B cell (primary cell): ENCODE measurements around the gene KCTD14. TPM values are rescaled to one million over a fixed set of nuclear protein-coding genes. Genes with fewer than 3 reads are reported as not detected.
A peak's percentile ranks its signal among the peaks of the same experiment; 100 is the strongest.

Source experiments
- ATAC-seq: fragments of 200-7000 bp; cut with Tn5 transposase; one replicate; pipeline ENCODE4 v1.10.0; 2021; ENCODE audit warnings: low read depth, mild to moderate bottlenecking, moderate number of reproducible peaks, moderate library complexity
- CTCF ChIA-PET: fragments of 350-600 bp; sonication (Branson Sonifier 250); formaldehyde crosslinking; loops from one replicate; lab custom pipeline; 2021; ENCODE audit warnings: antibody characterized with exemption, inconsistent platforms; lab: Charles Lee
- POLR2A ChIA-PET: fragments of 350-600 bp; sonication (Branson Sonifier 250); formaldehyde crosslinking; loops from one replicate; lab custom pipeline; 2021; ENCODE audit warnings: antibody characterized with exemption; lab: Charles Lee
- DNase-seq: peaks from one replicate; pipeline ENCODE4 v3.0.0; 2013
- H2AFZ ChIP-seq: 2 replicates; pipeline ENCODE4 v1.6.1; 2012; ENCODE audit warnings: mild to moderate bottlenecking, low read depth, low read length; ENCODE audit not compliant: insufficient read depth, poor library complexity, severe bottlenecking
- H3K27ac ChIP-seq, 2 donors: 1 replicate in 1 of 2; 2 replicates in 1 of 2; pipeline ENCODE4 v1.5.1; 2012 to 2013; ENCODE audit warnings: low read length in 2 of 2, mild to moderate bottlenecking in 2 of 2, moderate library complexity in 1 of 2
- H3K27me3 ChIP-seq, 4 experiments: fragments of 200-600 bp in 1 of 4; sonication (generic) in 1 of 4; replicated peaks in 1 of 4; 1 replicate in 2 of 4; 2 replicates in 2 of 4; pipeline versions ENCODE4 v1.6.1 to v1.7.0; 2013 to 2016; ENCODE audit warnings: low read length in 3 of 4, mild to moderate bottlenecking in 2 of 4, mixed read lengths in 1 of 4, moderate library complexity in 1 of 4; ENCODE audit not compliant: insufficient read depth in 4 of 4, control insufficient read depth in 3 of 4; ENCODE audit errors: control extremely low read depth in 1 of 4
- H3K36me3 ChIP-seq, 2 experiments: replicated peaks in 1 of 2; 1 replicate in 1 of 2; 2 replicates in 1 of 2; pipeline versions ENCODE4 v1.6.1 to v1.7.1; 2013; ENCODE audit warnings: low read length in 1 of 2; ENCODE audit not compliant: insufficient read depth in 2 of 2, control insufficient read depth in 1 of 2; ENCODE audit errors: control extremely low read depth in 1 of 2, extremely low read depth in 1 of 2
- H3K4me1 ChIP-seq, 2 donors: fragments of 200-600 bp in 1 of 2; sonication (generic) in 1 of 2; 1 replicate in 1 of 2; 2 replicates in 1 of 2; pipeline versions ENCODE4 v1.5.1 to v1.6.1; 2013 to 2017; ENCODE audit warnings: low read length in 2 of 2; ENCODE audit not compliant: control insufficient read depth in 2 of 2, insufficient read depth in 2 of 2
- H3K4me2 ChIP-seq: replicated peaks from 2 replicates; pipeline ENCODE3; 2012; ENCODE audit warnings: mild to moderate bottlenecking, low read depth, low read length; ENCODE audit not compliant: poor library complexity, severe bottlenecking
- H3K4me3 ChIP-seq, 5 experiments: fragments of 200-600 bp in 1 of 5; sonication (generic) in 1 of 5; 1 replicate in 3 of 5; 2 replicates in 2 of 5; pipeline versions ENCODE4 v1.5.1 to v1.7.0; 2011 to 2016; ENCODE audit warnings: low read length in 4 of 5, mild to moderate bottlenecking in 4 of 5, low read depth in 2 of 5, control low read depth in 1 of 5, moderate library complexity in 1 of 5; ENCODE audit not compliant: insufficient read depth in 1 of 5; ENCODE audit errors: control extremely low read depth in 1 of 5, extremely low read depth in 1 of 5
- H3K79me2 ChIP-seq: fragments of 200-600 bp; sonication (generic); one replicate; pipeline ENCODE4 v1.6.0; 2016; ENCODE audit warnings: low read length; ENCODE audit not compliant: control insufficient read depth, insufficient read depth
- H3K9ac ChIP-seq: fragments of 200-600 bp; sonication (generic); 2 replicates; pipeline ENCODE4 v1.6.1; 2017; ENCODE audit warnings: mild to moderate bottlenecking, low read length, moderate library complexity
- H3K9me3 ChIP-seq, 3 donors: one replicate each; pipeline versions ENCODE4 v1.6.1 to v1.7.1; 2013; ENCODE audit warnings: low read length in 2 of 3; ENCODE audit not compliant: control insufficient read depth in 2 of 3, insufficient read depth in 1 of 3; ENCODE audit errors: control extremely low read depth in 1 of 3
- H4K20me1 ChIP-seq: 2 replicates; pipeline ENCODE4 v1.6.0; 2012; ENCODE audit warnings: mild to moderate bottlenecking, low read length; ENCODE audit not compliant: insufficient read depth, control insufficient read depth, poor library complexity, severe bottlenecking
- H3K27ac Mint-ChIP-seq: one replicate; pipeline ENCODE4 v1.8.0; 2021; ENCODE audit warnings: mixed read lengths
- H3K27me3 Mint-ChIP-seq: one replicate; pipeline ENCODE4 v1.8.0; 2021; ENCODE audit warnings: mixed read lengths
- H3K4me1 Mint-ChIP-seq: one replicate; pipeline ENCODE4 v1.8.0; 2021; ENCODE audit warnings: mixed read lengths
- H3K4me3 Mint-ChIP-seq: one replicate; pipeline ENCODE4 v1.8.0; 2021; ENCODE audit warnings: mixed read lengths
- H3K9me3 Mint-ChIP-seq: one replicate; pipeline ENCODE4 v1.8.0; 2022; ENCODE audit warnings: mixed read lengths; ENCODE audit not compliant: insufficient read depth
- EZH2 ChIP-seq: IDR thresholded peaks from 2 replicates; pipeline ENCODE4 v1.6.1; 2012; ENCODE audit warnings: borderline replicate concordance, low read depth, mild to moderate bottlenecking, moderate library complexity, low read length; ENCODE audit not compliant: insufficient read depth, poor library complexity, severe bottlenecking
- WGBS: methylation state at CpG from one replicate; pipeline ENCODE4 v1.1.5; 2013; ENCODE audit warnings: missing lambda C conversion rate; ENCODE audit not compliant: insufficient coverage; 5-methylcytosine and 5-hydroxymethylcytosine counted together
- intact Hi-C: fragments of 100-400 bp; cut with micrococcal nuclease; formaldehyde crosslinking; loops from one replicate; pipeline ENCODE4 v1.10.0; 2022
- polyA plus RNA-seq: library from polyadenylated mRNA; depleted of rRNA; stranded (reverse); fragments of >200 nt; gene quantifications from 2 replicates; pipeline ENCODE4 v1.2.3, GENCODE V29; 2012
- total RNA-seq, 2 donors: library from RNA; stranded (reverse); fragments of 120-200 nt in 1 of 2; gene quantifications; 1 replicate in 1 of 2; 2 replicates in 1 of 2; pipeline versions ENCODE4 v1.2.3 to v1.2.4, GENCODE V29; 2013 to 2022
- TF ChIP-seq, protein P1 (sequence below): fragments of 200-600 bp; IDR thresholded peaks from one replicate; pipeline ENCODE4 v1.8.0; 2022; ENCODE audit warnings: antibody characterized with exemption, mild to moderate bottlenecking

Gene KCTD14
- total and polyA plus RNA-seq, 2 donors (not counting 1 experiment from before 2014, with no cell fraction given) = 0.18 TPM; not detected in 1

- no peak overlapping the region for H3K4me3 Mint-ChIP-seq
- Histone ChIP-seq H3K36me3 (no peaks in the 10 kb centered on the region), H3K9ac (no peak overlapping the region), H2AFZ (no peak overlapping the region), H3K27ac (no peak overlapping the region), H3K4me3 (no peak overlapping the region), H3K4me1 (peaks cover 6 to 7% of the 10 kb centered on the region in 2 donors), H3K27me3 (peaks cover 0 to under 1% (median 0%) of the 10 kb centered on the region in 4 experiments), H3K4me2 (no peak overlapping the region), H3K79me2 (no peaks in the 10 kb centered on the region), H3K9me3 (no peaks in the 10 kb centered on the region), H4K20me1 (no peaks in the 10 kb centered on the region)
- H3K9me3 Mint-ChIP-seq = no peaks in the 10 kb centered on the region
- ChIA-PET POLR2A (no interaction called here), CTCF (no interaction called here)
- TF ChIP-seq, protein P1, sequence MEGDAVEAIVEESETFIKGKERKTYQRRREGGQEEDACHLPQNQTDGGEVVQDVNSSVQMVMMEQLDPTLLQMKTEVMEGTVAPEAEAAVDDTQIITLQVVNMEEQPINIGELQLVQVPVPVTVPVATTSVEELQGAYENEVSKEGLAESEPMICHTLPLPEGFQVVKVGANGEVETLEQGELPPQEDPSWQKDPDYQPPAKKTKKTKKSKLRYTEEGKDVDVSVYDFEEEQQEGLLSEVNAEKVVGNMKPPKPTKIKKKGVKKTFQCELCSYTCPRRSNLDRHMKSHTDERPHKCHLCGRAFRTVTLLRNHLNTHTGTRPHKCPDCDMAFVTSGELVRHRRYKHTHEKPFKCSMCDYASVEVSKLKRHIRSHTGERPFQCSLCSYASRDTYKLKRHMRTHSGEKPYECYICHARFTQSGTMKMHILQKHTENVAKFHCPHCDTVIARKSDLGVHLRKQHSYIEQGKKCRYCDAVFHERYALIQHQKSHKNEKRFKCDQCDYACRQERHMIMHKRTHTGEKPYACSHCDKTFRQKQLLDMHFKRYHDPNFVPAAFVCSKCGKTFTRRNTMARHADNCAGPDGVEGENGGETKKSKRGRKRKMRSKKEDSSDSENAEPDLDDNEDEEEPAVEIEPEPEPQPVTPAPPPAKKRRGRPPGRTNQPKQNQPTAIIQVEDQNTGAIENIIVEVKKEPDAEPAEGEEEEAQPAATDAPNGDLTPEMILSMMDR = no peak
- TF ChIP-seq EZH2 = no peak
- DNase-seq = no peak
- H3K27ac Mint-ChIP-seq = no peak overlapping the region
- intact Hi-C loops = no loop called here
- no peak for ATAC-seq
- peaks cover 15% of the 10 kb centered on the region for H3K4me1 Mint-ChIP-seq
- peaks cover 10% of the 10 kb centered on the region for H3K27me3 Mint-ChIP-seq
- 95% methylated on average over 7 of the region's 15 CpGs for WGBS
These were observed 17.8 kb upstream of the KCTD14 start for GRCh38 chr11:78040691-78041379.

DNA sequence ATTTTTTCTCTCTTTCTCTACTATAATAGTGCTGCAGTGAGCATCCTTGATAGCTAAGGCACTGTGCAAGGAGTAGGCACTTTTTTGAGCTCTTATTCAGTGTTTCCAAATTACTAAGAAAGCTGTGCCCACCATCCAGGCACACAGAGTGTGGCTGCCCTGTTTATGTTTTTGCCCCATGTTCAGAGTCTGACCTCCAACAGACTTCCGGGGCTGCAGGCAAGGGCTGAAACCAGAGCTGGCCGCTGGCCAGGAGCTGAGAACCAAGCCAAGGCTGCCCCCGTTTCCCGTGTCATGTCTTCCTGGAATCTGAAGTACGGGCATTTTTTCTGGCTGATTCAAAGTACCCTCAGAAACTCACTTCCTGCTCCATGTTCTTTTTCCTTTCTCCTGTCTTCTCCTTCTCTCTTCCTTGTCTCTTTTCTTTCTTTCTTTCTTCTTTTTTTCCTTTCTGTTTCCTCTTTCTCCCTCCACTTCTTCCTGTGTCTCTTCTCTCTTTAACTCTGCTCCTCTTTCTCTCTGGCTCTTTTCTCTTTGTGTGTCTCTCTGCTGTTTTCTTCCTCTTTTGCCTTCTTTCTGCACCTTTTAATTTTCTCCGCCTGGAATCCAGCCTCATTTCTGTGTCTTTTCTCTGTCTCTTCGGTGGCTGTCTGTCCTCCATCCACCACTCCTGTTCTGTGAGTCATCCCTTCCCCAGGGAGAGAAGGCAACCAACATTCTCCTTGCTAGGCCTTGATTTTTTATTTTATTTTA lies 17.0 kb upstream of the KCTD14 start:
- no peaks in the 10 kb centered on the region for H3K79me2 ChIP-seq
- intact Hi-C loops = no loop called here
- Mint-ChIP-seq H3K9me3 (no peaks in the 10 kb centered on the region), H3K27me3 (peaks cover 10% of the 10 kb centered on the region), H3K4me1 (peaks cover 10% of the 10 kb centered on the region), H3K4me3 (no peak overlapping the region), H3K27ac (no peak overlapping the region)
- H3K4me1 ChIP-seq = peaks cover 5 to 6% of the 10 kb centered on the region in 2 donors
- TF ChIP-seq EZH2 = no peak
- TF ChIP-seq, protein P1 = no peak
- no peaks in the 10 kb centered on the region for H3K27me3 ChIP-seq
- no peak overlapping the region for H3K9ac ChIP-seq
- H3K36me3 ChIP-seq = no peaks in the 10 kb centered on the region
- ChIA-PET CTCF (no interaction called here), POLR2A (no interaction called here)
- no peak for ATAC-seq
- DNase-seq = no peak
- H3K9me3 ChIP-seq = no peaks in the 10 kb centered on the region
- no peaks in the 10 kb centered on the region for H4K20me1 ChIP-seq
- no peak overlapping the region for H3K27ac ChIP-seq
- 21% methylated on average over 6 of the region's 7 CpGs for WGBS
- H2AFZ ChIP-seq = peak overlapping the region; percentile 69
- no peak overlapping the region for H3K4me3 ChIP-seq
- H3K4me2 ChIP-seq = peak overlapping the region; percentile 41
